Stimulated activated CD8-positive, alpha-beta memory T cell treated with anti-CD3 and anti-CD28 coated beads, Interleukin-12 subunit alpha, Interleukin-12 subunit beta, amount 100 ng/mL, for 1 hour (primary cell): Measurements from ENCODE around the gene WFDC1.

Experiments used
- DNase-seq: peaks from one replicate; pipeline ENCODE4 v3.0.0-alpha.2; 2020; ENCODE audit warnings: low read depth

Gene WFDC1

GRCh38 chr16:84378099-84378498 lies 83.4 kb downstream of the WFDC1 start:
- DNase-seq = no peak

GRCh38 chr16:84378567-84378966 lies 83.9 kb downstream of the WFDC1 start:
- no peak for DNase-seq

GRCh38 chr16:84379008-84379708 lies 84.5 kb downstream of the WFDC1 start:
- no peak for DNase-seq
